ENCODE measurements around the gene SP140L. TPM values are rescaled to one million over a fixed set of nuclear protein-coding genes. Genes with fewer than 3 reads are reported as not detected.
A peak's percentile ranks its signal among the peaks of the same experiment; 100 is the strongest.

SP140L gene
- total and polyA plus RNA-seq, 2 donors (not counting 1 experiment from before 2014, with no cell fraction given): 94.6 to 154 TPM

GRCh38 chr2:230299618-230300017, 27.4 kb upstream of the SP140L start:
- Mint-ChIP-seq H3K4me1 (peaks cover 3% of the 10 kb centered on the region), H3K4me3 (no peak overlapping the region), H3K9me3 (ENCODE audit: insufficient read depth) (peaks cover 4% of the 10 kb centered on the region), H3K27ac (peak overlapping the region; percentile 81), H3K27me3 (no peaks in the 10 kb centered on the region)
- H3K27me3 ChIP-seq (replicated peaks in 1 of 4; ENCODE audit: control extremely low read depth in 1 of 4, control insufficient read depth in 3 of 4, insufficient read depth in 4 of 4, low read length in 3 of 4): no peaks in the 10 kb centered on the region
- intact Hi-C loops (cut with micrococcal nuclease): no loop called here
- DNase-seq: no peak
- H2AFZ ChIP-seq (ENCODE audit: insufficient read depth, low read depth, low read length, poor library complexity, severe bottlenecking): no peak overlapping the region
- no peak overlapping the region for H3K4me2 ChIP-seq (replicated peaks; ENCODE audit: low read depth, low read length, poor library complexity, severe bottlenecking)
- WGBS (ENCODE audit: insufficient coverage): 100% methylated on average over 2 of the region's 2 CpGs
- ChIA-PET POLR2A (no interaction called here), CTCF (interaction anchor here (1.8 kb wide), 1 partner anchor 96 kb away, joined by 4 read pairs; no protein-coding TSS in a partner anchor)
- TF ChIP-seq EZH2 (IDR thresholded peaks at IDR 0.05; ENCODE audit: borderline replicate concordance, insufficient read depth, low read depth, low read length, poor library complexity, severe bottlenecking): no peak
- no peak for TF ChIP-seq CTCF (IDR thresholded peaks at IDR 0.05)
- H4K20me1 ChIP-seq (ENCODE audit: control insufficient read depth, insufficient read depth, low read length, poor library complexity, severe bottlenecking): no peaks in the 10 kb centered on the region
- H3K9ac ChIP-seq (ENCODE audit: low read length): no peak overlapping the region
- H3K79me2 ChIP-seq (ENCODE audit: control insufficient read depth, insufficient read depth, low read length): peaks cover 6% of the 10 kb centered on the region
- H3K9me3 ChIP-seq (ENCODE audit: control extremely low read depth in 1 of 3, control insufficient read depth in 2 of 3, insufficient read depth in 1 of 3, low read length in 2 of 3): peaks cover 5 to 7% (median 6%) of the 10 kb centered on the region in 3 donors
- H3K27ac ChIP-seq (ENCODE audit: low read length in 2 of 2): peak overlapping the region in 1 of 2 donors; percentile 42
- peaks cover 7 to 68% of the 10 kb centered on the region in 2 experiments for H3K36me3 ChIP-seq (replicated peaks in 1 of 2; ENCODE audit: control extremely low read depth in 1 of 2, control insufficient read depth in 1 of 2, extremely low read depth in 1 of 2, insufficient read depth in 2 of 2, low read length in 1 of 2)
- no peak for ATAC-seq (ENCODE audit: low read depth)
- no peak overlapping the region for H3K4me3 ChIP-seq (ENCODE audit: control extremely low read depth in 1 of 5, extremely low read depth in 1 of 5, insufficient read depth in 1 of 5, low read depth in 2 of 5, low read length in 4 of 5)
- H3K4me1 ChIP-seq (ENCODE audit: control insufficient read depth in 2 of 2, insufficient read depth in 2 of 2, low read length in 2 of 2): no peaks in the 10 kb centered on the region

- WGBS (ENCODE audit: insufficient coverage): over 99% methylated on average over 23 of the region's 23 CpGs
- Mint-ChIP-seq H3K9me3 (ENCODE audit: insufficient read depth) (no peaks in the 10 kb centered on the region), H3K4me3 (no peak overlapping the region), H3K27ac (peak overlapping the region; percentile 53), H3K4me1 (peaks cover 12% of the 10 kb centered on the region), H3K27me3 (no peaks in the 10 kb centered on the region)
- peaks cover 0 to 13% (median 4%) of the 10 kb centered on the region in 3 donors for H3K9me3 ChIP-seq (ENCODE audit: control extremely low read depth in 1 of 3, control insufficient read depth in 2 of 3, insufficient read depth in 1 of 3, low read length in 2 of 3)
- H3K4me1 ChIP-seq (ENCODE audit: control insufficient read depth in 2 of 2, insufficient read depth in 2 of 2, low read length in 2 of 2): peaks cover 0 to 4% of the 10 kb centered on the region in 2 donors
- H3K27me3 ChIP-seq (replicated peaks in 1 of 4; ENCODE audit: control extremely low read depth in 1 of 4, control insufficient read depth in 3 of 4, insufficient read depth in 4 of 4, low read length in 3 of 4): no peaks in the 10 kb centered on the region
- ChIA-PET CTCF (interaction anchor here (1.0 kb wide), 1 partner anchor 239 kb away, joined by 3 read pairs; no protein-coding TSS in a partner anchor), POLR2A (no interaction called here)
- H4K20me1 ChIP-seq (ENCODE audit: control insufficient read depth, insufficient read depth, low read length, poor library complexity, severe bottlenecking): no peaks in the 10 kb centered on the region
- no peak overlapping the region for H3K4me2 ChIP-seq (replicated peaks; ENCODE audit: low read depth, low read length, poor library complexity, severe bottlenecking)
- H3K4me3 ChIP-seq (ENCODE audit: control extremely low read depth in 1 of 5, extremely low read depth in 1 of 5, insufficient read depth in 1 of 5, low read depth in 2 of 5, low read length in 4 of 5): no peak overlapping the region
- ATAC-seq (ENCODE audit: low read depth) (no peak), DNase-seq (no peak)
- H3K79me2 ChIP-seq (ENCODE audit: control insufficient read depth, insufficient read depth, low read length): no peaks in the 10 kb centered on the region
- H3K9ac ChIP-seq (ENCODE audit: low read length): no peak overlapping the region
- intact Hi-C loops (cut with micrococcal nuclease): no loop called here
- no peak overlapping the region for H3K27ac ChIP-seq (ENCODE audit: low read length in 2 of 2)
- peaks cover 2 to 50% of the 10 kb centered on the region in 2 experiments for H3K36me3 ChIP-seq (replicated peaks in 1 of 2; ENCODE audit: control extremely low read depth in 1 of 2, control insufficient read depth in 1 of 2, extremely low read depth in 1 of 2, insufficient read depth in 2 of 2, low read length in 1 of 2)
- TF ChIP-seq CTCF (IDR thresholded peaks at IDR 0.05) (no peak), EZH2 (IDR thresholded peaks at IDR 0.05; ENCODE audit: borderline replicate concordance, insufficient read depth, low read depth, low read length, poor library complexity, severe bottlenecking) (no peak)
- no peak overlapping the region for H2AFZ ChIP-seq (ENCODE audit: insufficient read depth, low read depth, low read length, poor library complexity, severe bottlenecking)
These were observed 21.3 kb upstream of the SP140L start for GRCh38 chr2:230305416-230306275.

All from B cell (primary cell).